ENCODE results near the gene MYO1D. TPM values are rescaled to one million over a fixed set of nuclear protein-coding genes. Genes with fewer than 3 reads are reported as not detected.

The MYO1D gene
- total RNA-seq, 1 experiment from 2014 or later = 40.8 TPM

DNA sequence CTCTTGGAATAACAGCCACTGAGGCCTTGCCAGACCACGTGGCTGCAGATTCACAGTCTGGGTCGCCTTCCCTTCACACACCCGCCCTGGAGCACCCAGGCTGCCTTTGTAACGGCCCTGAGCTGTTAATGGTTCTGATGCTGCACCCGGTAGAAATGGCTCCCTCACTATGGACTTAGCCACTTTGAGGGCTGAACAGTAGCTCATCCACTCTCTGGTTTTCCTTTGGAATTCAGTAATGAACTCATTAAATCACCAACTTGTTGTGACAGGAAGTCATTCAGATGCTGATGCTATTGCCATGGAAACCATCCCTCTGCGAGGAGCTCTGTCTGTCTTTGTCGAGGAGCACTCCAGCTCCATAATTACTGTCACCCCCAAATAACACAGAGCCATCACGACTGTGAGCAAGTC, 330.9 kb downstream of the MYO1D start:
- no peaks in the 10 kb centered on the region for H3K79me2 ChIP-seq (ENCODE audit: low read depth)
- H3K9me2 ChIP-seq (ENCODE audit: insufficient read depth) = no peaks in the 10 kb centered on the region
- H3K4me2 ChIP-seq = no peak overlapping the region
- DNase-seq = no peak
- ChIA-PET POLR2A (ENCODE audit: unreplicated experiment) (interaction anchor here (0.6 kb wide), 2 partner anchors 12 to 13 kb away, joined by 6 to 7 read pairs; no protein-coding TSS in a partner anchor), CTCF (interaction anchor here (0.6 kb wide), 1 partner anchor 739 kb away, joined by 4 read pairs; no protein-coding TSS in a partner anchor)
- no TSS peak for BruUV-seq (replicated peaks)
- intact Hi-C loops (cut with micrococcal nuclease; ENCODE audit: unreplicated experiment) = no loop called here
- H3K27ac ChIP-seq = no peak overlapping the region
- H3K9me3 ChIP-seq (ENCODE audit: insufficient read depth, low read depth) = no peaks in the 10 kb centered on the region
- H3F3A ChIP-seq (ENCODE audit: insufficient read depth, low read depth) = peaks cover 5% of the 10 kb centered on the region; the same call in 1 of the 2 replicates
- no peak overlapping the region for H2AFZ ChIP-seq
- no peak overlapping the region for H3K4me3 ChIP-seq
- H3K36me3 ChIP-seq (ENCODE audit: low read depth) = no peaks in the 10 kb centered on the region
- H3K4me1 ChIP-seq (replicated peaks; ENCODE audit: insufficient read depth) = peaks cover 10% of the 10 kb centered on the region
- TF ChIP-seq CTCF (conservative IDR thresholded peaks at IDR 0.05) = no peak
- TF ChIP-seq EZH2 (IDR thresholded peaks at IDR 0.05; ENCODE audit: low read depth) = no peak
- H3K27me3 ChIP-seq (ENCODE audit: insufficient read depth, low read depth) = no peaks in the 10 kb centered on the region
- no peaks in the 10 kb centered on the region for H4K20me1 ChIP-seq (ENCODE audit: insufficient read depth)

GRCh38 chr17:32542186-32542585, 334.7 kb downstream of the MYO1D start:
- BruUV-seq (replicated peaks) = no TSS peak
- no peak for TF ChIP-seq CTCF (conservative IDR thresholded peaks at IDR 0.05)
- no peak for TF ChIP-seq EZH2 (IDR thresholded peaks at IDR 0.05; ENCODE audit: low read depth)

GRCh38 chr17:32541640-32542039, 335.3 kb downstream of the MYO1D start:
- Histone ChIP-seq H3K9me2 (ENCODE audit: insufficient read depth) (no peaks in the 10 kb centered on the region), H3F3A (ENCODE audit: insufficient read depth, low read depth) (no peaks in the 10 kb centered on the region)
- CTCF ChIA-PET = no interaction called here

More at GRCh38 chr17:32542186-32542585, 334.7 kb downstream of the MYO1D start:
- H3F3A ChIP-seq (ENCODE audit: insufficient read depth, low read depth) = no peaks in the 10 kb centered on the region
- H4K20me1 ChIP-seq (ENCODE audit: insufficient read depth) = no peaks in the 10 kb centered on the region
- H3K27ac ChIP-seq = no peak overlapping the region
- H3K79me2 ChIP-seq (ENCODE audit: low read depth) = no peaks in the 10 kb centered on the region
- intact Hi-C loops (cut with micrococcal nuclease; ENCODE audit: unreplicated experiment) = no loop called here
- CTCF ChIA-PET = no interaction called here
- POLR2A ChIA-PET (ENCODE audit: unreplicated experiment) = no interaction called here
- H3K36me3 ChIP-seq (ENCODE audit: low read depth) = no peaks in the 10 kb centered on the region
- H3K4me3 ChIP-seq = no peak overlapping the region
- H3K27me3 ChIP-seq (ENCODE audit: insufficient read depth, low read depth) = no peaks in the 10 kb centered on the region
- DNase-seq = no peak
- no peaks in the 10 kb centered on the region for H3K9me2 ChIP-seq (ENCODE audit: insufficient read depth)
- H2AFZ ChIP-seq = no peak overlapping the region
- H3K4me1 ChIP-seq (replicated peaks; ENCODE audit: insufficient read depth) = no peaks in the 10 kb centered on the region
- H3K9me3 ChIP-seq (ENCODE audit: insufficient read depth, low read depth) = no peaks in the 10 kb centered on the region
- no peak overlapping the region for H3K4me2 ChIP-seq

More at GRCh38 chr17:32541640-32542039, 335.3 kb downstream of the MYO1D start:
- Histone ChIP-seq H3K4me1 (replicated peaks; ENCODE audit: insufficient read depth) (no peaks in the 10 kb centered on the region), H3K27me3 (ENCODE audit: insufficient read depth, low read depth) (no peaks in the 10 kb centered on the region), H3K36me3 (ENCODE audit: low read depth) (no peaks in the 10 kb centered on the region), H3K4me2 (no peak overlapping the region), H3K9me3 (ENCODE audit: insufficient read depth, low read depth) (no peaks in the 10 kb centered on the region), H4K20me1 (ENCODE audit: insufficient read depth) (no peaks in the 10 kb centered on the region), H3K27ac (no peak overlapping the region), H2AFZ (no peak overlapping the region), H3K4me3 (no peak overlapping the region), H3K79me2 (ENCODE audit: low read depth) (no peaks in the 10 kb centered on the region)
- POLR2A ChIA-PET (ENCODE audit: unreplicated experiment) = no interaction called here
- BruUV-seq (replicated peaks) = no TSS peak
- no peak for DNase-seq
- intact Hi-C loops (cut with micrococcal nuclease; ENCODE audit: unreplicated experiment) = no loop called here
- no peak for TF ChIP-seq EZH2 (IDR thresholded peaks at IDR 0.05; ENCODE audit: low read depth)
- TF ChIP-seq CTCF (conservative IDR thresholded peaks at IDR 0.05) = no peak
